ENCODE data around the gene TMEM174.

Gene TMEM174

DNA sequence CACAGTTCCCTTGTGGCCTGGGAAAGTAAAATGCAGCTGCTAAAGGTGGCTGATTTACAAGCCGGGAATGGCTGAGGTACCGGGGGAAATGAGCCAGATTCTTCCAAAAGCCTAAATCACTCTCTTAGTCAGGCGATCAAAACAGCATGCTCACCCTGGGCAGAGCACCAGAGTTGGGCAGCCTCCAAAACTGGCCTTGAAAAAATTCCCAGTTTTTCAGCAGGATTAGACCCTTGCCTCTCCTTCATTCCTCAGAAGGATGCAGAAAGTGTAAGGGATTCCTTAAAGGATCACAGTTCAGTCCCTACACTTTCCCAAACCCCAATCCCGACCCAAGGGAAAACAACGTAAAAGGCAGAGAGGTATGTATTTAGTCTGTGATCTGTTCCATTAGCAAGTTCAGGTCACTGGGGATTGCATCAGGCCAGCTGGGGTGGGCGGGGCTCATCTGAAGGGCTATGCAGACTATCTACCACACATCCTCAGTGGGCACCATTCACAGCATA is 16.9 kb downstream of the TMEM174 start:
- H3K27ac ChIP-seq (ENCODE audit: insufficient read depth, low read depth, low read length, poor library complexity, severe bottlenecking): no peak overlapping the region
- 85 to 91% methylated on average over 6 of the region's 6 CpGs for WGBS, 2 experiments
- H3K4me1 ChIP-seq (ENCODE audit: control insufficient read depth, insufficient read depth, low read length): peaks cover 5% of the 10 kb centered on the region
- no peak overlapping the region for H3K4me3 ChIP-seq (ENCODE audit: insufficient read depth, low read depth, low read length)
- H3K36me3 ChIP-seq (ENCODE audit: control insufficient read depth, insufficient read depth, low read length): no peaks in the 10 kb centered on the region
- no peaks in the 10 kb centered on the region for H3K9me3 ChIP-seq (ENCODE audit: control insufficient read depth, low read length)
- no peaks in the 10 kb centered on the region for H3K27me3 ChIP-seq (ENCODE audit: control insufficient read depth, insufficient read depth, low read length, poor library complexity, severe bottlenecking)

DNA sequence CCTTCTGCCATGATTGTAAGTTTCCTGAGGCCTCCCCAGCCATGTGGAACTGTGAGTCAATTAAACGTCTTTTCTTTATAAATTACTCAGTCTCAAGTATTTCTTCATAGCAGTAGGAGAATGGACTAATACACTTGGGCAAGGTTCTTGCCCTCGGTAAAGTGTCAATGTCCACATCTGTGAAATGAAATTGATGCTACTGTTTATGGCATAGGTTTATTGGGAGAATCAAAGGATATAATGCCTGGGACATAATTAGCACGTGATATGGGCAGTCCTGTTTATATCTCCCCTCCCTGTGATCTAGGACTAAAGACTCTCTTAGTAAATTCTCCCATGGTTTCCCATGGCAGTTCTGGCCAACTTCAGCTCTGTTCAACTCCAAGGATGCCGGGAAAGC is 19.4 kb downstream of the TMEM174 start:
- H3K27ac ChIP-seq (ENCODE audit: insufficient read depth, low read depth, low read length, poor library complexity, severe bottlenecking): no peak overlapping the region
- H3K9me3 ChIP-seq (ENCODE audit: control insufficient read depth, low read length): no peaks in the 10 kb centered on the region
- H3K4me3 ChIP-seq (ENCODE audit: insufficient read depth, low read depth, low read length): no peak overlapping the region
- 93 to 94% methylated on average over 4 of the region's 4 CpGs for WGBS, 2 experiments
- H3K36me3 ChIP-seq (ENCODE audit: control insufficient read depth, insufficient read depth, low read length): no peaks in the 10 kb centered on the region
- H3K4me1 ChIP-seq (ENCODE audit: control insufficient read depth, insufficient read depth, low read length): peaks cover 5% of the 10 kb centered on the region
- no peaks in the 10 kb centered on the region for H3K27me3 ChIP-seq (ENCODE audit: control insufficient read depth, insufficient read depth, low read length, poor library complexity, severe bottlenecking)

DNA sequence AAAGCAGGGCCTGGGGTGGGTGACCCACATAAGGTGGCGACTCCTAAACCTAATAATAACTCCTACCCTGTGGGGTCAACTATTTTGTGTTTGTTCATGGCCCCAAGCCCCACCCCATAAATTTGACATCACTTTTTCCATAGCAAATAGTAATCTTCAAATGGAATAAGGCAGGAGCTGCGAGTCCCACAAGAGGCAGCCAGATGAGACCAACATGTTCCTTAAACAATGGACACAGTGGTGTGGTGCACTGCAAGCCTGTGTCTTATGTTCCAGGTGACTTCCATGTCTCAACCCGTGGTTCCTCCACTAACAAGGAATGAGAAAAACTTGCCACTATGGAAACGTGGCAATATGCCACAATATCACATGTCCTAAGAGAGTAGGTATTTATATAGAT is 20.6 kb downstream of the TMEM174 start:
- no peaks in the 10 kb centered on the region for H3K9me3 ChIP-seq (ENCODE audit: control insufficient read depth, low read length)
- H3K27ac ChIP-seq (ENCODE audit: insufficient read depth, low read depth, low read length, poor library complexity, severe bottlenecking): no peak overlapping the region
- no peaks in the 10 kb centered on the region for H3K36me3 ChIP-seq (ENCODE audit: control insufficient read depth, insufficient read depth, low read length)
- H3K4me3 ChIP-seq (ENCODE audit: insufficient read depth, low read depth, low read length): no peak overlapping the region
- peaks cover 5% of the 10 kb centered on the region for H3K4me1 ChIP-seq (ENCODE audit: control insufficient read depth, insufficient read depth, low read length)
- 90 to 92% methylated on average over 3 to 4 of the region's 4 CpGs for WGBS, 2 experiments
- H3K27me3 ChIP-seq (ENCODE audit: control insufficient read depth, insufficient read depth, low read length, poor library complexity, severe bottlenecking): no peaks in the 10 kb centered on the region

DNA sequence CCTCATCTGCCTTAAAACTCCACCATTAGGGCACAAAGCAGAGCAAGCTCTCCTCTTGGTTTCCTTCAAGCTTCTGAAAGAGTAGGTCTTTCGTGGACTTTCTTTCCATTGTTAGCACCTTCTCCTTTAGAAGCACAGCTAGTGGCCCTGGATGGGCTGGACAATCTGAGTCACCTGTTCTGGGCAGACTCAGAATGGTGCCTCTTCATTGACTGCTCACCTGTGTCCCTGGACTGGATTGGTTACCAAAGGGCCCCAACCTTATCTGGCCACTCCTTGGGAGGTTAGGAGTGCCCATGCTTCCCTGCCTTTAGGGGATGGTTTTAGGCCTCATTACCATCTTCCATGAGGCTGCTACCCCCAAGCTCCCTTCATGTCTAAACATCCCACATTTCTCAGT is 23.2 kb downstream of the TMEM174 start:
- Histone ChIP-seq H3K9me3 (ENCODE audit: control insufficient read depth, low read length) (no peaks in the 10 kb centered on the region), H3K4me3 (ENCODE audit: insufficient read depth, low read depth, low read length) (no peak overlapping the region), H3K4me1 (ENCODE audit: control insufficient read depth, insufficient read depth, low read length) (no peaks in the 10 kb centered on the region), H3K27me3 (ENCODE audit: control insufficient read depth, insufficient read depth, low read length, poor library complexity, severe bottlenecking) (no peaks in the 10 kb centered on the region), H3K36me3 (ENCODE audit: control insufficient read depth, insufficient read depth, low read length) (no peaks in the 10 kb centered on the region), H3K27ac (ENCODE audit: insufficient read depth, low read depth, low read length, poor library complexity, severe bottlenecking) (no peak overlapping the region)
- WGBS, 2 experiments: 95 to 98% methylated on average over 1 of the region's 1 CpG

DNA sequence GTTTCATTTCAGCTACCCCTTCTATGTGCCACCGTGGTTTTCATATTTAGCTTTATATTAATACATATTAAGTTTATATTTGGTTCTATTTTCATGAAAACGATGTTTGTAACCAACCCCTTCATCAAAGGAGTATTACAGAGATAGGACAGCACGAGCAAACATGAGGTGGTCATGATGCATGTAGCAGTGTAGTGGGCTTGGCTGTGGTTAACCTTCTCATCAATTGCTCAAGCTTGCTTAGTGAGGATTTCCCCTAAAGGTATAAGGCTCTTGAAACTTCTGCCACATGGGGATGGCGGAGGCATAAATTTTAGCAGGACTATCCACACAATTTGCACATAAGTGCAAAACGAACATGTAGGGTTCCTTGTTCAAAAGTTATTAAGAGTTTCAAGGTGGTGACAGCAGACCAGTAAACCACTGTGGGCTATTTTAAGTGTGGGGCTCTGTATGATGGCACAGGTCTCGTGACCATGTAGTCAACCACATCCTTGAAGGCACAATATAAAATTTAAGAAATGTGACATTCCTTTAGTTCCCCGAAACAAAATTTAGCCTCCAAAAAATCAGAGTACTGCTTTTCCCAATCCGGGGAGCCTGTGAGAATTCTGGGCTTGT is 24.8 kb downstream of the TMEM174 start:
- Histone ChIP-seq H3K4me3 (ENCODE audit: insufficient read depth, low read depth, low read length) (no peak overlapping the region), H3K27me3 (ENCODE audit: control insufficient read depth, insufficient read depth, low read length, poor library complexity, severe bottlenecking) (no peaks in the 10 kb centered on the region), H3K9me3 (ENCODE audit: control insufficient read depth, low read length) (no peaks in the 10 kb centered on the region), H3K36me3 (ENCODE audit: control insufficient read depth, insufficient read depth, low read length) (no peaks in the 10 kb centered on the region), H3K27ac (ENCODE audit: insufficient read depth, low read depth, low read length, poor library complexity, severe bottlenecking) (no peak overlapping the region), H3K4me1 (ENCODE audit: control insufficient read depth, insufficient read depth, low read length) (no peaks in the 10 kb centered on the region)
- WGBS, 2 experiments: 88 to 92% methylated on average over 7 of the region's 8 CpGs

DNA sequence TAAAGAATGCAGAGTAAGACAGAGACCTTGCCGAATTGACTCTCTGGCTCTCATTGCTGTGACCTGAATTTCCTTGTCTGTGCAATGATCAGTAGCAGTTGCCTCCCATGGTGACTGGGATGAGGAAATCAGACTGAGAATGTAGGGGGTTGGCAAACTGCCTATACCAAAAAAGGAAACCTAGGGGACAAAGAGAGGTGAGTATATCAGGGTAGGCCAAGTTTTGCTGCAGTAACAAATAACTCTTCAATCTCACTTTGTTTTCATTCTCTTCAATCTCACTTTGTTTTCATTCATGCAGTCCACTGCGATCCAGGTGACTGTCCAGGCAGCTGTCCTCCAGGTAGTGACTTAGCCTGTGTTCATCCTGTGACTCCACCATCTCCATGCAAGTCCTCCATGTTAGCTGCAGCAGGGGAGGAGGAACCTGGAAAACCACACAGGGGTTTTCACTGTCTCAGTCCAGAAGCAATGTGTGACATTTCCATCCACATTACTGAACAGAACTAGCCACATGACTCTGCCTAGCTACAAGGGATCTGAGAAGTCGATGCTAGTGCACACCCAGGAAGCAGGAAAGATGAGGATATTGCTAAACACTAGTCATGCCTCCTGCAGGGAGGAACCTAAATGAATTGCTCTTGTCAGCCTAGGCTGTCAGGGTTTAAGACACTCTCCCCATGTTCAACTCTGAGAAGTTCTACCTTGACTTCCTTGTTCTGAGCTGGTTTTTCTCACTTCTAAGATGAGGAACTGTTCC is 26.0 kb downstream of the TMEM174 start:
- no peaks in the 10 kb centered on the region for H3K27me3 ChIP-seq (ENCODE audit: control insufficient read depth, insufficient read depth, low read length, poor library complexity, severe bottlenecking)
- H3K4me1 ChIP-seq (ENCODE audit: control insufficient read depth, insufficient read depth, low read length): no peaks in the 10 kb centered on the region
- H3K4me3 ChIP-seq (ENCODE audit: insufficient read depth, low read depth, low read length): no peak overlapping the region
- no peaks in the 10 kb centered on the region for H3K36me3 ChIP-seq (ENCODE audit: control insufficient read depth, insufficient read depth, low read length)
- no peak overlapping the region for H3K27ac ChIP-seq (ENCODE audit: insufficient read depth, low read depth, low read length, poor library complexity, severe bottlenecking)
- no peaks in the 10 kb centered on the region for H3K9me3 ChIP-seq (ENCODE audit: control insufficient read depth, low read length)
- WGBS, 2 experiments: 87 to 95% methylated on average over 3 of the region's 3 CpGs

DNA sequence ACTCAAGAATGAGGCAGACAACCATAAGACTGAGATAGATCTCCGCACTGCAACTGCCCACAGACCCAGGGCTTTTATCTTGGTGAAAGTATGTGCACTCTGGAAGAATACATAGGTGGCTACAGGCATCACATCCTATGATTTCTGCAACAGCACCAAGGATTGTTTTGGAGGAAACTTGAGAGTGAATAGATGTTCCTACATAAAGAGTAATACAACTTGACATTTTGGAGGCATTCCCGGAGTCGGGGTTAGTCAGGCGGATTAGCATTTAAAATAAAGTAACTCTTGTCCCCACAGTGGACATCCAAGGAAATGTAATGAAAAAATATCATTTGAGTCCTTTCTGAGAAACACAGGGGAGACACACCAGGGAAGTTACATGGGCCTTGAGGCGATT is 26.7 kb downstream of the TMEM174 start:
- no peaks in the 10 kb centered on the region for H3K4me1 ChIP-seq (ENCODE audit: control insufficient read depth, insufficient read depth, low read length)
- H3K27me3 ChIP-seq (ENCODE audit: control insufficient read depth, insufficient read depth, low read length, poor library complexity, severe bottlenecking): no peaks in the 10 kb centered on the region
- H3K4me3 ChIP-seq (ENCODE audit: insufficient read depth, low read depth, low read length): no peak overlapping the region
- 95 to 99% methylated on average over 5 of the region's 5 CpGs for WGBS, 2 experiments
- no peak overlapping the region for H3K27ac ChIP-seq (ENCODE audit: insufficient read depth, low read depth, low read length, poor library complexity, severe bottlenecking)
- H3K36me3 ChIP-seq (ENCODE audit: control insufficient read depth, insufficient read depth, low read length): no peaks in the 10 kb centered on the region
- no peaks in the 10 kb centered on the region for H3K9me3 ChIP-seq (ENCODE audit: control insufficient read depth, low read length)

DNA sequence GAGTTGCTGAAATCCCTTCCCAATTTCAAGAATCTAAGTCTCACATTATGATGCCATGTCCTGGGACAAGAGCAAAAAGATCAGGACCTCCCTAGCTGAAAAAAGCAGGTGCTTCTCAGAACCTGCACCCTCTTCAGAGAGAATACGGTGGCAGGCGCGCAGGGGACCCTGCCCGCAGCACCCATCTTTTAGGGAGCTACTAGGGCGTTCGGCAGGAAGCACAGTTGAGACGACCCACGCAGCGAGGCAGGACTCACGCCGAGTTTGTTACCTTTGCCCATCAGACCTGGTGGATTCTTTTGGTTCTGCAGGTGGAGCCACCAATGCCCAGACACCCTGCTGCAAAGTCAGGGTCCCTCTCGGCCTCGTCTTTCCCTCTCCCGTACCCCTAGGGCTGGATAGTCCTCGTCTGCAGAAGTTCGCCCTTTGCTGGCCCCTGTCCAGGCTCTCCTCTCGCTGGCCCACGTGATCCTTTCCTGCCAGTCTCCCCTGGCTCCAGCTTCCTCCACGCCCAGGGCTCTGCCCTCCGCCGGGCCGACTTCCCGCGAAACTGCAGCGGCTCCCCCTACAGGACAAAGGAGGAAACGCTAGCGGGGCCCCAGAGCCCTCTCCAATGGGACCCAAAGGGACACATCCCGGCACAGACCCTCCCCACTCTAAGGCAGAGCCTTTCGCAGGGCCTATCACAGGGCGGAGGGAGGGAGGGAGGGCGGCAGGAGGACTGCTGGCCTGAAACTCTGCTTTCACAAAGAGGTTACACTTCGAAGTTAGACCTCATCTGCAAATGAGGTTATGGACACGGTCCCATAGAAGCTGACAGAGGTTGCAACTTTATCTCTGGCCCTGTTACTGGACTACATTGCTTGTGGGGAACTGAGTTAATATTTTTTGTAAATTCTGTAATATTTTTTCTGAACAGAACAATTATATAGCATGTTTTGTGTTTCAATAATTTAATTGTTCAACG is 28.8 kb downstream of the TMEM174 start:
- Histone ChIP-seq H3K27me3 (ENCODE audit: control insufficient read depth, insufficient read depth, low read length, poor library complexity, severe bottlenecking) (no peaks in the 10 kb centered on the region), H3K9me3 (ENCODE audit: control insufficient read depth, low read length) (no peaks in the 10 kb centered on the region), H3K36me3 (ENCODE audit: control insufficient read depth, insufficient read depth, low read length) (no peaks in the 10 kb centered on the region), H3K4me3 (ENCODE audit: insufficient read depth, low read depth, low read length) (no peak overlapping the region), H3K27ac (ENCODE audit: insufficient read depth, low read depth, low read length, poor library complexity, severe bottlenecking) (no peak overlapping the region), H3K4me1 (ENCODE audit: control insufficient read depth, insufficient read depth, low read length) (no peaks in the 10 kb centered on the region)
- WGBS, 2 experiments: 42 to 44% methylated on average over 33 to 34 of the region's 34 CpGs

DNA sequence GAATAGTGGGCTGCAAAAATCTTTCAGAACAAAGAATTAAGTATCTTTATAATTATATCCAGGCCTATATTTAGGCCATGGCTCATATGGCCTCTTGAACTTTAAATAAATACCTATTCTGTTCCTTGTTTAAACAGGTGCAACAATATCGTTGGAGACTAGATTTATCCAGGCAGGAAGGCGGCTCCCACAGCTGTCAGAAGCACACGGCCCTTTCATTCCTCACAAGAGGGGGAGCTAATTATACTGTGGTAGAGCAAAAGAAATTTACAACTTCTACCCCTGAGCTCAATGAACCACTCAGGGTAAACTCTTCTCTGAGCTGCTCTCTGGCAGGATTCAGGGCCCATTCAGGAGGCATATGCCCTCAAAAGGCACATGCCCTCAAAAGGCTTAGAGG is 31.3 kb downstream of the TMEM174 start:
- no peaks in the 10 kb centered on the region for H3K4me1 ChIP-seq (ENCODE audit: control insufficient read depth, insufficient read depth, low read length)
- WGBS, 2 experiments: 80 to 83% methylated on average over 3 of the region's 3 CpGs
- H3K27ac ChIP-seq (ENCODE audit: insufficient read depth, low read depth, low read length, poor library complexity, severe bottlenecking): no peak overlapping the region
- H3K27me3 ChIP-seq (ENCODE audit: control insufficient read depth, insufficient read depth, low read length, poor library complexity, severe bottlenecking): no peaks in the 10 kb centered on the region
- no peaks in the 10 kb centered on the region for H3K36me3 ChIP-seq (ENCODE audit: control insufficient read depth, insufficient read depth, low read length)
- H3K9me3 ChIP-seq (ENCODE audit: control insufficient read depth, low read length): no peaks in the 10 kb centered on the region
- H3K4me3 ChIP-seq (ENCODE audit: insufficient read depth, low read depth, low read length): no peak overlapping the region

DNA sequence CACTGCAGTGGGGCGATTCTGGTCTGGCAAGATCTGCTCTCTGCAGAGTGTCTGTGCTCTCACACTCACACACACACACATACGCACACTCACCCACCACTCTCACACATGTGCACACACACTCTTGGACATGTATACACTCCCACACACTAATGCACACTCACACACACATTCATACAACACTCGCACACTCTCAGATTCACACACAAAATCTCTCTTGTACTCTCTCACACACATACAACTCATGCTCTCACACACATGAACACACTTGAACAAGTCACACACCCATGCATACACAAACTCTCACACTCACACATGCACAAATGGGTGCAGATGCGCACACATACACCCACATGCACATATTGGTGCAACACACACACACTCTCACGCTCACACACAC is 31.7 kb downstream of the TMEM174 start:
- Histone ChIP-seq H3K36me3 (ENCODE audit: control insufficient read depth, insufficient read depth, low read length) (no peaks in the 10 kb centered on the region), H3K9me3 (ENCODE audit: control insufficient read depth, low read length) (no peaks in the 10 kb centered on the region), H3K27ac (ENCODE audit: insufficient read depth, low read depth, low read length, poor library complexity, severe bottlenecking) (no peak overlapping the region), H3K4me3 (ENCODE audit: insufficient read depth, low read depth, low read length) (no peak overlapping the region), H3K4me1 (ENCODE audit: control insufficient read depth, insufficient read depth, low read length) (no peaks in the 10 kb centered on the region), H3K27me3 (ENCODE audit: control insufficient read depth, insufficient read depth, low read length, poor library complexity, severe bottlenecking) (no peaks in the 10 kb centered on the region)
- 90 to 91% methylated on average over 5 of the region's 5 CpGs for WGBS, 2 experiments

All from ectodermal cell (in vitro differentiated cells).